Head of caudate nucleus (tissue), 42 donors: ENCODE results near the gene HOXA2.

ENCODE experiments used
- DNase-seq, 42 donors: peaks; one replicate each; pipeline versions ENCODE4 v3.0.0 to v3.0.0-alpha.2; 2020 to 2021; ENCODE audit warnings: mixed read lengths in 7 of 42
- intact Hi-C: fragments of 100-400 bp; cut with DNase I; formaldehyde crosslinking; loops from one replicate; pipeline ENCODE4 v1.15.0; 2022

HOXA2 gene

DNA sequence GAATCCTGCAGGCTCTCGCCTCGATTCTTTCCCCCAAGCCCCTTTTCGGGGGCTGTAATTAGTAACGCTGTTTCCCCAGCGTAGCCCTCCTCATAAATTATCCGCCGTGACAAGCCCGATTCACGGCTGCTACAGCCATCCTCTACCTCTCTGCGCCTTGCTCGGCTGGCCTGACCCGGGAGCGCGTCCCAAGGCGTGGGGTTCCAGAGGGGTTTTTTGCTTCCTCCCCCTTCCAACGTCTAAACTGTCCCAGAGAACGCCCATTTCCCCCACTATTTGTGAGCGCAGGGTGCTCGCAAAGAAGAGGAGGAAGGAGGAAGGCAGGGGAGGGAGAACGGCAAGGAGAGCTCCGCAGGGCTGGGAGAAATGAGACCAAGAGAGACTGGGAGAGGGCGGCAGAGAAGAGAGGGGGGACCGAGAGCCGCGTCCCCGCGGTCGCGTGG lies 40.1 kb upstream of the HOXA2 start:
- DNase-seq, result no peak
- intact Hi-C loops, result no loop called here

DNA sequence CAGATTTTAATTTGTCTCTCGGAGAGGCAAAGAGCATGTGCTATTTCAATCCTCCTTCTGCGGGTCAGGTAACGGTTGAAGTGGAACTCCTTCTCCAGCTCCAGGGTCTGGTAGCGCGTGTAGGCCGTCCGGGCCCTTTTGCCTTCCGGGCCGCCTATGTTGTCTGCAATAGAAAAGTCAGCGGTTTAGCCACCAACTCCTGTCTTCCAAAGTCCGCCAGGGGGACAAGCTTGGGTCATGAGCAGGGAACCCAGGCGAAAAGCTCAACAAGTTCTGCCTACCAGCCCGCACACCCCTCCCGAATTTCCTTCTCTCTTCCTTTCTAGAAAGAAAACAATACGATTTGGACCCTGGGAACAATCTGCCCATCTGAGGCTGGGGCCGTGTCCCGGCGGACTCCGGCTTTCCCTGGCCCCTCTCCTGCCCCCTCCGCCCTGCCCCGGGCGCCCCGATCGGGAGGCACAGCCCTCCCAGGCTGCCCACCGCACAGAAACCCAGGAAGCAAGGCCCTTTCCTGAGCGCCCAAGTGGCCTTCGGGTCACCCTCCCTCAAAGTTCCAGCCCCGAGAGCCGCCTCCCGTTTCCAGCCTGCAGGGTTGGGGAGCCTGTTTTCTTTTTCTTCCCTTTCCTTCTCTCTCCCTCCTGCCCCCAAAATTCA lies 39.6 kb upstream of the HOXA2 start:
- intact Hi-C loops, result no loop called here
- peak in 1 of 42 donors; percentile 16 for DNase-seq

DNA sequence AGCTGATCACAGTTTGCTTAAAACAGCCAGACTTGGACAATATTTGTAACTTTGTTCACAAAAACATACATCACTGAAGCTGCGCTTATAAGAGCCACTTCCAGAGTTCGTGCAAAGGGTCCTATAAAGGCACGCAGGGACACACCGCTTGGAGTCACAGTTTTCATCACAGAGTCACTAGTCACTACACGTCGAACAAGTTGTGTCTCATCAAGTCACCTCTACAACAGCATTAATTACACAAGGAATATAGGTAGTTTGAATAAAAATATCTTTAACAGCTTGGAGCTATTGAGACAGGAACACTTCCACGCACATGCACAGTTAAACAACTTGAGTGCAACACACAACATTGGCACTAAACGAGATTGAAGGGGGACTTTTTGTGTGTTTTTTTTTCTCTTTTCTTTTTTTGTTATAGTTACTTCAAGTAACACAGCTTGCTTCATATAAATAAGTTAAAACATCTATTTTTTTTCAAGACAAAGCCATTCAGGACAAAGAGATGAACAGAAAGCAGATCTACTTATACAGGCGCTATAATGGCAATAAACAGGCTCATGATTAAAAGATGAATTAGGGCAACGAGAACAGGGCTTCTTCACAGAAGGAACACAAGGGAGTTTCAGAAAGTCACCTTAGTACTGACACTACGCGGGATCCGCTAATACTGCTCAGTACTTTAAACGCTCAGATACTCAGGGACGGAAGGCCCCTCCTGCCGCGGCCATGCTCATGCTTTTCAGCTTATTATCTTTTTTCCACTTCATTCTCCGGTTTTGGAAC lies 38.8 kb upstream of the HOXA2 start:
- DNase-seq, result peak in 1 of 42 donors; percentile 4
- intact Hi-C loops, result no loop called here

DNA sequence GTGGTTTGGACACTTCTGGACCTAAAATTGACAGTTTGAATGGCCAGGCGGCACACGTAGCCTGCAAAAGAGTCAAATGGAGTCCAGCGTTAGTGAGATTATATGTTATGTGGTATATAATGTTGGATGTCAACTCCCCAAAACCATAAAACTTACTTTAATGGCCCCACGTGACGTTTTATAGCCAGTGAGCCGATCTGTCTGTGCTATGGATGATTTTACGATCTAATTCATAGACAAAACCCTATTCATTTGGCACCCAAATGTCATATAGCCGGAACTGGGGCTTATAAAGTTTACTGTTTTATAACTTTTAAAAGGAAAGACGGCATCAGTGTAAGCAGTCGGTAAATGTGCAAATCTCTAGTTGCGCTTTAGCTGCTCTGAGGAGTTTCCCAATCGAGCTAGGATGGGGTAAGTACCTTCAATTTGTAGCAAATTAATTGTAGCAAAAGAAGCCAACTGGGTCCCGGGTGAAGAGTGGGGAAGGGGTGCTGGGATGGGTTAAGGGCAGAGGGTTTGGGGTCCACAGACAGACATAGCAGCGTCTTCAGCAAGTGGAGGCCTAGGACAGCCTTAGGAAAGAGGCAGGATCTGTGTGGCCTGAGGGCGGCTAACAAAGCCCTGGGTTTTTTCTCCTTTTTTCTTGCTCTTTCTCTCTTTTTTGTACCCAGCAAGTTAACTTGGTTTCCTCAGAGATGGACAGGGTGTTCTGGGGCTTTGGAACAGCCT lies 37.8 kb upstream of the HOXA2 start:
- intact Hi-C loops, result no loop called here
- DNase-seq, result peak in 1 of 42 donors; percentile 3

DNA sequence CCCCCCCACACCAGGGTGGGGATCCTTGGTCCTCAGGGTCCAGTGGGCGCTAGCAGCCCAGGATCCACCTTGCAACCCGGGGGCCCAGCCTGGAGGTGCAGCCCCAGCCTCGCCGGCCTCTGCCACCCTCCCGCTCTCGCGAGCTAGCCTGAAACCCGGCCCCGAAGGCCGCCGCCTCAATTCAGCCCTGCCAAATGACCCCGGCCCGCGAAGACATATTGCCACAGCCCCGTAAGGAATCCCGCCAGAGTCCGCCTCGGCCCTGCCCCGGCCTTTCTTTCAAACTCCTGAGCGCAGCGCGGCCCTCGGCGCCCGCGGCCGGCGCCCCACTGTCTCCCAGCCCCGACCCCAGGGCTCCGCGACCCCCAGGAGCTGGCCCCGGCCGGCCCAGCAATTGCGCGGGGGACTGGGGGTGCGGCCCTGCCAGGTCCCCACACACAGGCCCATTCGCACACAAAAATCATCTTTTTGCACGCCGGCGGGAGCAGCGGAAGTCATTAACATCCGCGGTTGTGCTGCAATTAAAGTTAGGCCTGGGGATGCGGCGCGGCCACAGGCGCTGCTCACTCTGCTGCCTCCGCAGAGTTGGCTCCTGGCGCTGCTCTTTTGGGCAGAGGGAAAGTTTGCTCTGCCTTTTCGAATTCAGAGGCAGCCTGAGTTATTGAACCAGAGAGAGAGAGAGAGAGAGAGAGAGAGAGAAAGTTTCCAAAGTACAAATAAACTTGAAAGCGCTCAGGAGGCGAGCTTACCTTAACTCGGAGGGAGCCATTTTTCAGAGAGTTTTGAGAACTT lies 37.0 kb upstream of the HOXA2 start:
- peak in 1 of 42 donors; percentile 14 for DNase-seq
- intact Hi-C loops, result no loop called here

DNA sequence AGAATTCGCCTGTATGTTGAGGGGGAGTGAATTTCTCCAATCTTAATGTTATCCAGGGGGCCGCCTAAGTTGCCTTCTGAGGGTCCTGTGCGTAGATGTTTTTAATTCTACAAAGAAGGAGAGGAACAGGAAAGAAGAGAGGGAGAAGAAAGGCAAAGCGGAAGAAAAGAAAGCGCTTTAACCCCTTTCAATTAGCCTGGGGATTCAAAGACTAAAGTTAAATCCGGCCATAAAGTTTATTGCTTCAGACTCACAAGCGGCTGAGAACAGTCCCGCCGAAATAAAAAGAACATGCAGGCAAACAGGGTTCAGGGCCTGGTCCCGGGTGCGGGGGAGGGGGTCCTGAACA lies 36.5 kb upstream of the HOXA2 start:
- intact Hi-C loops, result no loop called here
- DNase-seq, result no peak

DNA sequence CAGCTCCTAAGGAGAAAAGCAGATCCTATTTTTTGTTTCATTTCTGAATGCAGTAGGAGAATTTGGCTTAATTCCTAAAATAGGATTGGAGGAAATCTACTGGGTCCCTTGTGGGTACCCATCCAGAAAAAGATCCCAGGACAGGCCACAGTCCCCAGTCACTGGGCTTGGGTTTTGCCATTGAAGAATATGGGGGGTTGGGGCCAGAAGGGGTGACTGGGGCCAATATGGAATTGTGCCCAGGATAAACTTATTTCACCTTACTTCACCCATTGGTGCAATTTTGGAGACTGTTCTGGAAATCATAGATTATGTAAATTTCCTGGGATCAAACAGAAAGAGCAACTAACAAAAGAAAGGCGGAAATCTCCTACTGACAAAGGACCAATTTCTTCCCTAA lies 36.0 kb upstream of the HOXA2 start:
- intact Hi-C loops, result no loop called here
- DNase-seq, result no peak

DNA sequence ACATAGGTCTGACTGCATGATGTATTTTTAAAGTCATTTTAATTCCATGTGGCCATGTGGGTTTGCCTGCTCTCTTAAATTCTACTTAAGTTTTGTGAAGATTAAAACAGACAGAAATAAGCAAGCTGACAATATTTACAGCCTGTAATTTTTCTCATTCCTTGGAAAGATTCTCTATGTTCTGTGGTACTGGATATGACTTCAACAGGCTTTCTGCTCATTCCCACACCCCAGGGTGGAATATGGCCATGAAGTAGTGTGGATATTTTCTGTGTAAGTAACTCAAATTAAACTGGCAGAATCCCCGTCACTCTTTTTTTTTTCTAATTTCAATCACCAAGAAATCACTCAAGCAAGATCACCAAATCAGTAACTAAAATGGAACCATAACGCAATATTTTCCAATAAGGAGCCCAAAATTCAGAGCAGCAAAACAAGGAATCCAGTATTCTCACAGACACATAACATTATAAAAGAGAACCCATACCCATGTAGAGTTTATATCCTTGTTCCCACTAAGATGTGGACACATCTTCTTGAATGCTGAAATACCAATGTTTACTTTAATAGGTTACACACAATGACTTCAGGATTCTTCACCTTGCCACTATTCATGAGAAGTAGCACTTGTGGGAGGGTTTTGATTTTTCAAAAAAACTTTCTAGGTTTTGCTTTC lies 35.3 kb upstream of the HOXA2 start:
- intact Hi-C loops, result no loop called here
- peak in 1 of 42 donors; percentile 6 for DNase-seq

DNA sequence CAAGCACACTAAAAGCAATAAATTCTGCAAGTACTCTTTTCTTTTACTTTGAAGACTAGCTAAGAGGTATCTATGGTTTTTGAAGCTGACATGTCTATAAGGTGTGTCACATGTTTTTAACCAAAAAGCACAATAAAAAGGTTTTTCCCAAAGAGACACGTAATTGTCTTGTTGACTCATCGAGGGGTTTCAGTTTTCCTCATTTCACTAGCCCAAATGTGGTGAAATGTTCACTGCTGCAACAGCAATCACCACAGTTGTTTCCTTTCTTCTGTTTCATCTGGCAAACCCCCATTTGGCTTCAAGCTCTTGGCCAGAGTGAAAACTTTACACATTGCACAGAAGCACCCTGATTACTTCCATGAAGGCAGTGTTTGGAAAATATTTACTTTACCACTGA lies 31.9 kb upstream of the HOXA2 start:
- intact Hi-C loops, result no loop called here

DNA sequence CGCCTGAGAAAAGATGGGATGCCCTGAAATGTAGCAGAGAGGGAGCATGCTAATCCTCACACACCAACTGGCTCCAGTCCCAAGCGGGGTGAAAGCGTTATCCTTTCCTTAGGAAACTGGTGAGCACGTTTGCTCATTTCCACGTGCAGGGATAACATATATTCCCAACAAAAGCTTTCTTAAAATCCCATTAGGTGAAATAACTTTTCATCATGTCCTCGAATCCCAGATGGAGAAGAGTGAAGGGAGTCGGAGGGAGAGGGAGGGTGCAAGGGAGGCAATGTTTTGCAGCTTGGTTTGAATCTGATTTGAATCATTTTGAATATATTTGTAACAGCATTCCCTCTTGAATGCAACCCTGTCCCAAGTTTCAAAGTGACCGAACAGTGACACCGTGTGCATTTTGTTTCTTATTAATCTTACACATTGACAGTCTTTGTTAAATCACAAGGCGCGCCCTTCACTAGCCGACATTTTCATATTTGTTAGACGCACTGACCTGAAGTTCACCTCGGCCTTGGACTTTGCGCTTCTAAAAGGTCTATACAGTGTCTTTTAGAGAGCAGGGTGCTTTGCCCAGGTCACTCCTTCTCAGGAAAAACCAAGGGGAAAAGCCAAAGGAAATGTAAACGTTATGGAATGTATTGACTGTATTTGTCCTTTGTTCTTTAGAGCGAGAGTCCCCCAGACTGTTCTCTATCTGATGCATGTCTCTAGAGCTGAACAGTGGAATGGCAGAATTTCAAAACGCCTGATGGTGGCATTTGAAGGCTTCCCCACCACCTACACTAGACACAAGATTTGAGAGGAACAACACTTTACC lies 31.1 kb upstream of the HOXA2 start:
- intact Hi-C loops, result no loop called here

More for the DNA sequence above, 31.9 kb upstream of the HOXA2 start:
- DNase-seq, result no peak

DNA sequence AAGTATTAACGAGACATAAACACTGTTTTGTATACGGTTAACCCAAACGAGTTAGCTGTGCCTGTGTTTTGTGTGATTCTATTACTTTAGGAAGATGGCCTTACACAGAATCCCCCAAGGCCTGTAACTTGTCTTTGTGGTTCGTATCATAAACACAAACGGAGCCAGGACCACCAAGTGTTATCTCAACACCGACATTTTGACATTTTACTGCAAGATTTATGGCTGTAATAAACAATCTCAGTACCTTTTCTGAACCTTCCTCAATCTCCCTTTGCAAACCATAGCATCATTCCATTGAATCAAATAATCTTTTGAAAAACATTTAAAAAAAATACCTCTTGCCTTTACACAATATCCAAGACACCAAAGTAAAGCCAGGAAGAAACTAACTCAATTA lies 30.5 kb upstream of the HOXA2 start:
- intact Hi-C loops, result no loop called here
- DNase-seq, result no peak

More for the DNA sequence above, 31.1 kb upstream of the HOXA2 start:
- peak in 1 of 42 donors; percentile 10 for DNase-seq

DNA sequence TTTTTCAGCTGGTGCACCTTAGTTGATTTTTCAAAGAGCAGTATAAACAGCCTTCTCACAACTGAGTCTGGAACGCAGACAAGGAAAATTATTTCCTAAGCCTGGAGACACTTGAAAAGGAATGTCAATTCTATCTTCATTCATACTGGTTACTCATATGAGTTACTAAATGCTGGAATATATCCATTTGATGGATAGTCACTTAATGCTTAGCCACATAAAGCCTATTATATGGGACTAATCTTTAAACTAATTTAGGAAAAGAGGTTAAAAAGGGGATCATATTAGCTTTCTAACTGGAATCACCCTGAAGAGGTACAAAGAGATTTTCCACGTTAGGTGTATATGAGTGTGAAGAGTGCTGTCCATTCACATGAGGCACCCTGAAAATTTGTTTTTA lies 29.7 kb upstream of the HOXA2 start:
- intact Hi-C loops, result no loop called here
- no peak for DNase-seq

DNA sequence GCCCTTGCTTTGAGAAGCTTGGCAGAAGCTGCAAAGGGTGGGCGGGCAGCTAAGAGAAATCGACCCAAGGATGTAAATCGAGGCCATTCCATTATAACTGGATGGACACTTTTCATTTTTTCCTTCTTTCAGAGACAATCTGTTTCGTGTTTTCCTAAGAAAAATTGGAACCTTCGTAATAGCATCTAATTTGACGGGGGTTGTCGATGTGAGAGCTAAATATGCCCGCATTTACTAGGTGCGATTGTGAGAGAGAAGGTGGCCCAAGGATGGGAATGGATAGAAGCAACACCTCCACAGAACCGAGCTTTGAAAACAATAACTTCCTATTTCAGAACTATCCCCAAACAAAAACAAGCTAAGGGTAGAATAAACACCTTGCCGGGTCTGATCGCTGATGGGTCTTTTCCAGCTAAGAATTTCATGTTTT lies 28.9 kb upstream of the HOXA2 start:
- no peak for DNase-seq
- intact Hi-C loops, result no loop called here

DNA sequence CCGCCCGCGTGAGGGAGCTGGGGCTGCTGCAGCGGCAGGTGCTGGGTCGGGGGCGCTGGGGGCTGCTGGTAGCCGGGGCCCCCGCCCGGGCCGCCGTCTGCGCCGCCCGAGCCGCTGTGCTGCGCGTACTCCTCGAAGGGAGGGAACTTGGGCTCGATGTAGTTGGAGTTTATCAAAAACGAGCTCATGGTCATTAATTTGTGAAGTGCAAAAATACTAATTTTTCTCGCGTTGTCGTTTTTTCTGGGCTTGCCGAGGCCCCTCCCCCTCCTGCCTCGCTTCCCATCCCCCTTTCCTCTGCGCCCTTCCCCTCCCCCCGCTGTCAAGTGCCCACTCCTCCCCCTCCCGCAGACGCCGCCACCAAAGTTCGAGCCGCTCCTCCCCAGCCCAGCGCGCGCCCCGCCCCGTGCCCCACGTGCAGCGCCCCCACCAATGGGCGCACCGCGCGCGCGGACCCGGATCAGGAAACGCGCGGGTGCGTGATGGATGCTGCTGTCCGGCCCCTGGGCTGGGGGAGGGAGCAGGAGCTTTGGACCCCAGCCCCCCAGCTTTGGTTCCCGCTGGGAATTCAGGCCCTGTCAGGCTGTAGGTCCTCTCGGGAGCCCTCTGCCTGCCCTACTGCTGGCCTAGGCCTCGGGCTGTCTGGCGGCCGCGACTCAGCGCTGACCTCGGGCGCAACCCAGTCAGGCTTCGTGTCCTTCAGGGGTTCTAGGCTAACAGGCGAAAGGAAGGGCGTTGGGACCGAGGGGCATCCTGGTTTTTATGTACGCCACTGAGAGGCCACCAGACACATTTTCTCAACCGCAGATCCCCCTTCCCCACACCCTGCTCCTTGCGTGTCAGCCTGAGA lies 28.3 kb upstream of the HOXA2 start, which contains the start of gene HOXA4:
Gene HOXA4 (minus strand): TSS at position 218 of the 850 bp plus-strand sequence. CDS start 24 bp downstream, at position 194.
- intact Hi-C loops, result no loop called here
- peak in 23 of 42 donors; percentile 8 to 62 (median 37) for DNase-seq

DNA sequence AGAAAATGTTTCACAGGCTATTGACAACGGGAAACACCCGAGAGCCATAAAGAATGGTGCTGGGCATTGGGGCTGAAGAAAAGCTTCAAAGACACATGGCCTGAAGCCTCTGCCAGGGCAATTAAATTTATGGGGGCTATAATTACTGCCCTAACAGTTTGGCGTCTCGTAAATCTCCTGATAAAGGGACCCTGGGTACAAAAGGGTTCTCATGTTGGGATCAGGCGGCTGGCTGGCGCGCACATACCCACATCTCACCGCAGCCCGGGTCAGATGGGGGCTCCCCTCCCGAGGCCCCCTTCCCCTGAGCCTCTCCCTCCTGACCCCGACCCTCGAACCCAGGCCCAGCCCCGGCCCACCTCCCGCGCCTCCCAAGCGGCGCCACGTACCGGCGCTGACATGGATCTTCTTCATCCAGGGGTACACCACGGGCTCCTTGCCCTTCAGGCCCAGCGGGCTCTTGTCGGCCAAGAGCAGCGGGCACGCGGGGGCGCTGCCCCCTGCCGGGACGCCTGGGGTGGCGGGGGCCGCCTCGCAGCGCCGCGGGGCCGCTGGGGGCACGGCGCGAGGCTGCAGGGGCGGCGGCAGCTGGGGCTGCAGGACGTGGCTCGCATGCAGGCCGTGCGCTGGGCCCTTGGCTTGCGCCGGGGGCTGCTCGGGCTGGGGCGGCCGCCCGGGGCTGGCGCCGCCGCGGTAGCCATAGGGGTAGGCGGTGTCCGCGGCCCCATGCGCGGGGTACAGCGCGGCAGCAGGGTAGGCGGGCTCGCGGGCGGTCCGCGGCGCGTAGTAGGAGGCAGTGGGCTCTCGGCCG lies 27.5 kb upstream of the HOXA2 start:
- no peak for DNase-seq
- intact Hi-C loops, result loop anchor here (10.0 kb wide), 1 partner anchor 275 kb away; no protein-coding TSS in a partner anchor
